ENCODE data around the gene KCNAB2.

Gene KCNAB2

DNA sequence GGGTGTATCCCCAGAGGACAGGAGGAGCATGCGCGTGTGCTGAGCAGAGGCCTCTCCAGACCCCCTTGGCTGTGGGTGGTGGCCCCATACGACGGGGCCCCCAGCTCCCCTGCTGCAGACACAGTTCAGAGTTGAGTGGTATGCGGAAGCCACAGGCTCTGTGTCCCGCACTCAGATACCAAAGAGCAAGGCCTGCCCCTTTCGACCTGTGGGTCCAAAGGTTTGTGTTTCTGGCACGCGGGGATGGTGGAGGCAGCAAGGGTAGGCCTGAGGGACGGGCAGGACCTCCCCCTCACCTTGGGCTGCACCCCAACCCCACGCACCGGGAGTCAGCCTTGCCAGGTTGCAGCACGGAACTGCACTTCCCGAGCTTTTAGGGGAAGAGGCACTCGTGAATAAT, at the start of gene KCNAB2:
Gene KCNAB2 (plus strand): TSS at position 328 of the 400 bp plus-strand sequence. CDS start 5,649 bp downstream, outside the sequence.
- no peak for DNase-seq (ENCODE audit: low read depth)

DNA sequence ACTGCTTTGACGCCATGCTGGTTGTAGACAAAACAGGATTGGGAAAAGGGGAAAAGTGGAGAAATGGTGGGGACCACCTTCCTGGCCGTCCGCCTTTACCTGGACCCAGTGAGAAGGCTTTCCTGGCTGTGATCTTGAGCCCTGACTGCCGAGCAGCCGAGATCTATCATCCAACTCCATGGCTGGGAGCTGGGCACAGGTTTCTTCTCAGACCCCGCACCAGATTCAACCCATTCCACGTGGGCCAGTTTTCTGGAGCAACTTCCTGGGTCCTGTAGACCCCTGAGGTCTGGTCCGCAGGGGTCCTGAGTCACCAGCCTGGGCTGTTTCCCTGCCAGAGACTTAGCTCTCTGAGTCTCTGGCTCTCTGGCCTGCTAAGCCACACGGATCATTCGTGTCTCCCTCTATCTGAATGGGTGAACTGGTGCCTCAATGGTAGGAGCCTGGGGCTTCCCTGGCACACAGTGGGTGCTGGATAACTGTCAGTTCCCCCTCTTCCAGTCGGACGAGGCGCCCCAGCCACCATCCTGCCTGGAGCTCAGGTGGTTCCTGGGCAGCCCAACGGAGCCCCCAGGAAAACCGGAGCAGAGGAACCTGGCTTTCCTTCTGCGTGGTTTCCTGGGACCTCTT, 48.9 kb upstream of the KCNAB2 start:
- no peak for DNase-seq (ENCODE audit: low read depth)

DNA sequence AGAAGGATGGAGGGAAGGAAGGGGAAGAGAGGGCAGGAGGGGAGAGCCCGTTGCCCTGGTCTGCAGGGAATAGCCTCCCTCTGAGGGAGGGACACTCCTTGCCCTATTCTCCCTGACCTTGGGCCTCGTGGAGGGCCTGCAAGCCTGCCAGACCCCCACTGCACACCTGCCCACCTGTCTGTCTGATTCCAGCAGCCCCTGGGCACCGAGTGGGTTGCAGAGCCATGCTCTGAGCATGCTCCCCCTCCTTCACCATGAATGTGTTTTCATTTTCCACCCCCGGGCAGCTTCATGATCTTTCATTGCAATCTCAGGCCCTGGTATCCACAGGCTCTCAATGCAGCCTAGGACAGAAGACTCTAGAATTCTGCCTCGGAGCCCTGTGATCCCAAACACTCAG, 48.4 kb upstream of the KCNAB2 start:
- DNase-seq (ENCODE audit: low read depth) = no peak

DNA sequence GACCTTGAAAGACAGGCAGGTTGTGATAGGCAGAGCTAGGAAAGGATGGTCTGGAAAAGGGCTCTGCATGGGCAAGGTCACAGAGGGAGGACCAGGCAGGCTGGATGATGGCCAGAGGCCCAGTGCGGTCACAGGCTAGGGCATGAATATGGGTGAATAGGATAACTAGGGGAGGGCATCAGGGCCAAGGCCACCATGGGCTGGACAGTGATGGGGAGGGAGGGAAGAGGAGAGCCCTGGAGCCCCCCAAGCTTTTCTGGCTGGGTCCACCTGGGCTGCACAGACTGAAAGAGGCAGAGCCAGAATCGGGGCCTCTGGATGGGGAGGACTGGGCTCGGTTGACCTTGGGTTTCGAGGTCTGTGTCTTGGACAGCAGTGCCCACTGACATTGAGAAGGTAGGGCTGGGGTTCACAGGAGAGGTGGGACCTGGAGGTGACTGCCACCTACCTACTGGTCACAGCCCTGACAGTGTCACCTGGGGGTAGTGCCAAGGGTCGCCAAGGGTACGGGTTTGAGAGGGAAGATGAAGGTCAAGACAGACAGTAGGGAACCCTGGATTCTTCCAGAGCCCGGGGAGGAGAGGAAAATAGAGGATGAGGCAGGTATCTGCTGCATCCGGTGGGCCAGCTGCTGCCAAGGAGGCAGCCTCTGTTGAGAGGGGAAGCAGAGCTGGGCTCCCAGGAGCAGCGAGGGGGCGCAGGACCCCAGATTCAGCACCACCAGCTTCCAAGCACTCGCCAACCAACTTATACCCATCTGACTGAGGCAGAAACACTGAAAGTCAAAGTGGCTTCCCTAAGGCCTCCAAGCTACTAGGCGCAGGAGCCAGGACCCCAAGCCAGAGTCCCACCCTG, 47.4 kb upstream of the KCNAB2 start:
- DNase-seq (ENCODE audit: low read depth) = no peak

DNA sequence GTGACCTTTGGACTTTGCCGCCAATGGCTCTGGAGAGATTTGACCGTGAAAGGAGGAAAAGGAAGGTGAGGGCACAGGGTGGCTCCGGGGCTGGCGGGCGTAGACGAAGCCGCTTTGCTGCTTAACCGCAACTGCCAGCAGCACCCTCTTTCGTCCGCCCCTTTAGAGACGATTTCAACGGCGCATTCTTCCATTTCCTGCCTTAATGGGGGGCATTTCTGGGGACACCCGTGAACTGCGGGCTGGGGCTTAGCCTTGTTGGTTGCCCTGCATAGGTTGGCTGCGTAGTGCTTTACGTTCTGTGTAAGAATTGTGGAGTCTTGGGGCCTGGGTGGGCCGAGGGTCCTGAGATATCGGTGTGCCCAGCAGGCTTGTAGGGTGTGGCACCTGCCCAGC, 46.8 kb upstream of the KCNAB2 start:
- no peak for DNase-seq (ENCODE audit: low read depth)

DNA sequence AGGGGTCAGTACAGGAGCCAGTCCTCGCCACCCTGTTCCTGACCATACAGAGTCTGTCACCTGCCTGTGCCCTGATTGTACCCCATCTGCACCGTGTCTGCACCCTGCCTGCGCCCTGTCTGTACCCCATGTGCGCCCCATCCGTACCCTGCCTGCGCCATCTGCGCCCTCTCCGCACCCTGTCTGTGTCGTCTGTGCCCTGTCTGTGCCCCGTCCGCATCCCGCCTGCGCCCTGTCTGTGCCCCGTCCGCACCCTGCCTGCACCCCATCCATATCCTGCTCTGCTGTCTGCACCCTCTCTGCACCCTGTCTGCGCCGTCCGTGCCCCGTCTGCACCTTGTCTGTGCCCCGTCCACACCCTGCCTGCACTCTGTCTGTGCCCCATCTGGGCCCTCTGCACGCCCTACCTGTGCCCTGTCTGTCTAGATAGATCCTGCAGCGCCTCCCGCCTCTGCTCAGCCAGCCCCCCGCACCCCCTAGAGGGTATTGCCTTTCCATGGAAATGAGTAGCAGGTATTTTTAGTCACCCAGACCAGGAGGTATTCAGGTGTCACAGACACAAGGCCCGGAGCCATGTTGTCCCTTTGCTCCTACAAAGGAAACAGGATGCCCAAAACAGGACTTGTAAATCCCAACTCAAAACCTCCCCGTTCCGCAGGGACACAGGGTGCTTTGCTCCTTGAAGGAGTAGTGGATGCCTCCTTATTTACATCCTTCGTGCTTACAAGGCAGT, 45.8 kb upstream of the KCNAB2 start:
- DNase-seq (ENCODE audit: low read depth) = no peak

DNA sequence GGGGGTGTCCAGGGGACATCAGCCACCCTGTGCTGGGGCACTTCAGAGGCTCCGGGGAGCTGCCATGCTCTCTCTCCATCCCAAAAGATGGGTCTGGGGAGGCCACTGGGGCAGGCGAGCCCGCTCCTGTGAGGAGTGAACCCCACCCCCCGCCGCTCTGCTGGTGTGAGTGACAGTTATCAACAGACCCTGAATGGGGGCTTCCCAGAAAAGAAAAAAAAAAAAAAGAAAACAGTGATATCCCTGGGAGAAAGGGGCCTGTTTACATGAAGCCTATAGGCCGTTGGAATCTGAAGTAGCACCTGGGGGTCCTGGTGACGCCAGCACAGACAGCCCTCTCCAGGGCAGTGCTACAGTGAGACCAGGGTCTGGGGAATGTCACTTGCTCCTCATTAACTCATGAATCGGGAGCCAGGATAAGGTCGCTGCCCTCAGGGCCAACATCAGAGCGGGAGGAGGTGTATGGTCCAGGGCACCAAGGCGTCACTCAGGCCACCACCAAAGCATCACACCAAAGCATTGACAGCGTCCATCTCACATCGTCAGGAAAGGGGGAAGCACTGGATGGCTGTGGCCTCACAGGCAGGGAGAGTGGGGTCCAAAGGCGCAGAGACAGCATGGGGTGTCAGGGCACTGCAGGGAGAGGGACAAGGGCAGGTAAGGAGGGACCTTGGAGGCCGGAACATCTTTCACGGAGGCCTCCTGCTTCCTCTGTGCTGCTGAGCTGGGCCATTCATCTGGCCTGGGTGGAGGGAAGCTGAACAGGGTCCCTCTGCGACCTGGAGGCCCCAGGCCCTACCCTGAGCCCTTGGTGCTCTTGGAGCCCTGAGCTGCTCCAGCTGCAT, 45.0 kb upstream of the KCNAB2 start:
- DNase-seq (ENCODE audit: low read depth) = no peak

DNA sequence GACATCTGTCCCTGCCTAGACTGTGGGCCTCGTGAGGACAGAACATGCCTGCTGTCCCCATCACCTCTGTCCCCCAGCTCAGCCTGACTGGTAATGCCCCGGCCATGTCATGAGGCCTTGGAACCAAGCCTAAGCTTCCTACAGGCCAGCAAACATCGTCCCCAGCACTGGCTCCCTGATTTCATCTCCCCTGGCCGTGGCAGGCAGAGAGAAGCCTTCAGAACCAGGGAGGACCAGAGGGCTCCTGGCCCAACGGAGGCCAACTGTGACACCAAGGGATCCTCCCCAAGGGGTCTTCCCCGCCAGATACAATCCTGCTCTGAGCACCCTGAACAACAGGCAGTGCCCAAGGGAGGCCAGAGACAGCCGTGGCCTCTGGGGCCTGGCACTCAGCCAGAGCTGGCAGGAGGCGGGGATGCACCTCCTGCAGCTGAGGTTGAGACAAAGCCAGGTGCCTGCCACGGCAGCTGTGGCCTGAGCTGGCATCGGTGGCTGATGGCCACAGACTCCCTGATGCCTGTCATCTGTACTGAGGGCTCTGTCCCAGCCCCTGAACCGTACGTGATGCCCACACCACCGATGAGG, 43.6 kb upstream of the KCNAB2 start:
- no peak for DNase-seq (ENCODE audit: low read depth)

DNA sequence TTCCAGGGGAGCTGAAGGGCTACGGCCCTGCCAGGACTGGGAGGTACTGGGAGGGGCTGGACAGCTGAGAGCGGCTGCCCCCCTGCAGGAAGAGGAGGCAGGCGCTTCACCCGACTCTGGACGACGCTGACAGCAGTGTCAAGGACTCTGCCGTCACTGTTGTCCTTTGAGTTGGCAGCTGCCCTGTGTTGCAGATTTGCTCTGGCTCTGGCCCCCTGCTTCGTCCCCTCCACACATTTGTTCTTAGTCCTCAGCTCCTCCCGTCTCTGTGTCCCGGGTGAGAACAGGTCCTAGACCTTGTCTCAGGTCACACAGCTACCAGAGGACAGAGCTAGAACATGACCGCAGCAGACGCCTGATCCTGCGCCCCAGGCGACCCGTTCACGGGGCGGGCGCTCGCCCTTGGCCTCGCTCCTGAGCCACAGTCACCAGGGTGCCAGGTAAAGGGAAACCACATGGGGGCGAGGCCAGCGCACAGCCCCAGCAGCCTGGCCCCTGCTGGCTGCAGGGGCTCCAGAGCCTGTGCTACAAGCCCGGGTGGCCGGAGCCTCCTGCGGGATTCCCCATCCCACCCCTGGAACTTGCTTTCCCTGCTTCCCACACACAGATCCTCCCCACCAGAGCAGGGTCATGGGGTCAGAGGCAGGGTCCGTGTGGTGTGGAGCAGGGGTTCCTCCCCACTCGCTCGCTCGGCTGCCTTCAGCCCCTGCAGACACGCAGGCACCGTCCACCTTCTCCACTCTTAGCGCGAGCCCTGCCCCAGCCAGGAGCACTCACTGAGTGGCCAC, 42.8 kb upstream of the KCNAB2 start:
- DNase-seq (ENCODE audit: low read depth) = no peak

DNA sequence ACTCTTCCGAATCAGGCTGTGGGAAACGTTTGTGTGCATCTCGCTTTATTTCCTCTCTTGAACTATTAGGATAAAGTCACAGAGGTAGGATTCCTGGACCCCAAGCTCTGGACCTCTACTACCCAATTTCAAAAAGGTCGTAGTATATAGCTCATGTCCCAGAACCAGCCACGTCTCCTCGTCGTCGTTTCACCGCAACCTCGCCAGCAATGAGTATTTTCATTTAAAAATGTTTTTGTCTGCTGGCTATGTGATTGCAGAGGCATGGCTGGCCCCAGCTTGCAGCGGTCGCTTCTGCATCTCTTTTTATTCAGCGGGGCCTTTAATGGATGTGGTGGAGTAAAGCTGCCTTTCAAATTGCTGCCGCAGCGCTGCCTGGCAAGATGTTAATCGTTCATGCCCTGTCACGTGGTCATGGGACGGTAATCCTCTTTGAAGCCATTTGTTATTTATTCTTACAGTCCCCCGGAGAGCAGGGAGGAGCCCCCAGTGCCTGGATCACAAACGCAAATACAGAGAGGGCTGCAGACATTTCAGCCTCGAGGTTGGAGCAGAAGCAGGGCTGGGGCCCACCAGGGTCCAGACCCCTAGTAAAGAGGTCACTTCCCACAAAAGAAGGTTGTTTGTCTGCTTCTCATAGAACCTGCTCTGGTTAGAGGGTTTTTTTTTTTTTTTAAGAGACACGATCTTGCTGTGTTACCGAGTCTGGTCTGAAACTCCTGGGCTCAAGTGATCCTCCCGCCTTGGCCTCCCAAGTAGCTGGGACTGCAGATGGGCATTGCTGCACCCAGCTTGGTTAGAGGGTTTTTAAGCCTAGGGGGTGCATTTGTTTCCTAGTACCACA, 41.9 kb upstream of the KCNAB2 start:
- no peak for DNase-seq (ENCODE audit: low read depth)

DNA sequence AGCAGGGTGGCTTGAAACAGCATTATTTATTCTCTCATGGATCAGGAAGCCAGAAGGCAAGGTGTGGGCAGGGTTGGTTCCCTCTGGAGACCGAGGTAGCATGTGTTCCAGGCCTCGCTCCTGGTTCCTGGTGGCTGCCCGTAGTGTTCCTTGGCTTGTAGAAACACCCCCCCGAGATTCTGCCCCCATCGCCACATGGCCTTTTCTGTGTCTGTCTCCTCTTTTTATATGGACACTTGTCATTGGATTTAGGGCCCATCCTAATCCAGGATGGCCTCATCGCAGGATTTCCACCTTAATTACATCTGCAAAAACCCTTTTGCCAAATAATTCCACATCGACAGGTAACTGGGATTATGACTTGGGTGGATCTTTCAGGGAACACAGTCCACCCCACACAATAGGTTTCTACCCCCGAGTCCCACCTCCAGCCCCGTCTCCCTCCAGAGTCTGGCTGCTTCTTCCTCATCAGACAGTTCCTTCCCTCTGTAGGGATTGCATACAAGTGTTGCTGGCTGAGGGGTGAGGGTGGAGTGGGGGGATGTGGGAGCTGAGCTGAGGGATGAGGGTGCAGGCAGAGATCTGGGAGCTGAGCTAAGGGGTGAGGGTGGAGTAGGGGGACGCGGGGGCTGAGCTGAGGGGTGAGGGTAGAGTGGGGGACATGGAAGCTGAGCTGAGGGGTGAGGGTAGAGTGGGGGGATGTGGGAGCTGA, 41.1 kb upstream of the KCNAB2 start:
- DNase-seq (ENCODE audit: low read depth) = no peak

DNA sequence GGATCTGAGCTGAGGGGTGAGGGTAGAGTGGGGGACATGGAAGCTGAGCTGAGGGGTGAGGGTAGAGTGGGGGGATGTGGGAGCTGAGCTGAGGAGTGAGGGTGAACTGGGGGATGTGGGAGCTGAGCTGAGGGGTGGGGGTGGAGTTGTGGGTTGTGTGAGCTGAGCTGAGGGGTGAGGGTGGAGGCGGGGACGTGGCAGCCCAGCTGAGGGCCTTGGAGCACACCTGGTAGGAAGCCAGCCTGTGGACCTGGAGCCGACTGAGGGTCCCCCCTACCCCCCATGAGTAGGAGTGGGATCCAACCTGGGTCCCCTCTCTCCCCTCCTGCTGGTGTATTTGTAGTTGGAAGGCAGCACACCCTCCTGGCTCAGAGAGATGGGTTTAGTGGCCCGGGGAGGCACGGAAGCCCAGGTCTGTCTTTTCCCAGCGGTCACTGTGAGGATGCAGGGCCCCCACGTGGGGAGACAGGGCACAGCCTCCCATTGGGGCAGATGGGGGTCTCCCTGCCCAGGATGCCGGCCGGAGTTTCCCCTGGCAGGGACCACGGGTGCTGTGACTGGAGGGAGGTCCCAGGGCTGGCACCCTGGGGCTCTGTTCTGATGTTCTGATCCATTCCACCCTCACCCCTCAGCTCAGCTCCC, 40.3 kb upstream of the KCNAB2 start:
- no peak for DNase-seq (ENCODE audit: low read depth)

DNA sequence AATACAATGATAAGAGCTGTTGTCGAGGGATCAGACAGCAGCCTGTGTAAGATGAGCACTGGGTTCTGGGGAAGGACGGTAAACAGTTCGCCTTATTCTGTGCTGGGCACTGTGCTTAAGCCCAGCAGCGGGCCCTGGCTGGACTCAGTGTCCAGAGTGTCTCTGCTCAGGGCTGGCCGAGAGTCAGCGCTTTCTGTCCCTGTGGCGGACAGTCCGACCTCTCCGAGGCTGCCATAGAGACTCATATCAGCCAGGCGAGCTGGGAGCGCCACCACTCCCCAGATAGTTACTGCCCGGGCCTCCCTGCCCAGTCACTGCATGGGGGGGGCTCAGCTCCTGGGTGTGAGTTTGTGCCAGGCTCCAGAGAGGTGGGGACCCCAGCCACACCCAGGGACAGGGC, 38.8 kb upstream of the KCNAB2 start:
- DNase-seq (ENCODE audit: low read depth) = no peak

DNA sequence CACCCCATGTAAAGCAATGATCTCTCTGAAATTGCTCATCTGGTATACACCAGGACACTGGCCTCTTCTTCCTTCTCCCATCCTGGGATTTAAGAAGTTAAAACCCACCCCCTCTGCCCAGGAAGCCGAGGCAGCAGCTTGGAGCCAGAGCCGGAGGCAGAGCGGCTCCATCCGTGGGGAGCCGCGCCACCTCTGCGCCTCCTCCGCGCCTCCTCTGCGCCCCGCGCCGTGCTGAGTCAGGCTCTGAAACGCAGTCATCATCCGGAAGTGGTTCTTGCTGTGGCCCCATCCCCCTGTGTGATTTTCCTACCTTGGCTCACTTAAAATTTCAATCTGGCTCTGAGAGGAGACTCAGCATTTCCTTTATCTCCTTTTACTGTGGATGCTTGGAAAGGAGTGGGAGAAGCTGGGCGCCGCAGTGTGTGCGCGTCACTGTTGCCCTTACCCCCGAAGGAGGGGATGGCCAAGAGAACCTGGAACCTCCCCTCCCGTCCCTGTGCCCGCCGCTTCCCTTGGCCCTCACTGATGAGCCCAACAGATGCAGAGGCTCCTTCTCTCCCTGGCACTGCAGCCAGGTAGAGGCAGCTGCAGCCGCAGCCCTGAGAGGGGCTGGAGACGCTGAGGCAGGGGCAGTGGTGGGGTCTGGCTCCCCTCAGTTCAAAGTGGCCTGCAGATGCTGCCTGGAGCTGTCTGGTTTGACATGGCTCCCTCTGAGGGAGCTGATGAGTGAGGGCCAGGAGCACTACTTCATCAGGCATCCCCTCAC, 38.2 kb upstream of the KCNAB2 start:
- DNase-seq (ENCODE audit: low read depth) = no peak

DNA sequence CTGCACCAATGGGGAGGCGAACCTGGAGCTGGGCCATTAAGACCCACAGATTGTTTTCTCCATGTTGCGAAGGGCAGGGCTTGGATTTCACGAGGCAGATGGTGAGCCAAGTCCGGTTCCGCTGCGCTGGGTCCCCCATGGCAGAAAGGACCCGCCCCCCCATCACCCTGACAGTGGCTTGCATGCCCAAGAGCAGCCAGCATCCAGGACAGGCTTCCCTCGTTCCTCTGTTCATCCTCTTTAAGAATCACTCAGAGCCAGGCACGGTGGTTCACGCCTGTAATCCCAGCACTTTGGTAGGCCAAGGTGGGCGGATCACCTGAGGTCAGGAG, 37.6 kb upstream of the KCNAB2 start:
- no peak for DNase-seq (ENCODE audit: low read depth)

DNA sequence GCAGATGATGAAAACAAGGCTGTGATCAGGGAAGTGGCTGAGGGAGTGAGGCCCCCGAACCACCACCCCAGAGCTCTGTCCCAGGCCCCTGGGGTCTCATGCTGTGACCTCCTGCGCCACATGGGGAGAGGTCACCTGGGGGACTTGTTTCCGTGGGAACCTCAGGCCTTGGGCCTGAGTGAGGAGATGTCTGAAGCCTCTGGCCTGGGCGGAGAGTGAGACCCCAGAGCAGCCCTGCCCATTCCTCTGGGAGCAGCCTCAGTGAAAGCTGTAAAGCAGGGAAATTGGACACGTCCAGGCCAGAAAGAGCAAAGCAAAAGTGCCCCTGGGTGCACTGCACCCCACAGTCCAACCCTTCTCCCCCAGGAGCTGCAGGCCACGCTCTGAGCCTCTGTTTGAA, 37.0 kb upstream of the KCNAB2 start:
- DNase-seq (ENCODE audit: low read depth) = no peak

DNA sequence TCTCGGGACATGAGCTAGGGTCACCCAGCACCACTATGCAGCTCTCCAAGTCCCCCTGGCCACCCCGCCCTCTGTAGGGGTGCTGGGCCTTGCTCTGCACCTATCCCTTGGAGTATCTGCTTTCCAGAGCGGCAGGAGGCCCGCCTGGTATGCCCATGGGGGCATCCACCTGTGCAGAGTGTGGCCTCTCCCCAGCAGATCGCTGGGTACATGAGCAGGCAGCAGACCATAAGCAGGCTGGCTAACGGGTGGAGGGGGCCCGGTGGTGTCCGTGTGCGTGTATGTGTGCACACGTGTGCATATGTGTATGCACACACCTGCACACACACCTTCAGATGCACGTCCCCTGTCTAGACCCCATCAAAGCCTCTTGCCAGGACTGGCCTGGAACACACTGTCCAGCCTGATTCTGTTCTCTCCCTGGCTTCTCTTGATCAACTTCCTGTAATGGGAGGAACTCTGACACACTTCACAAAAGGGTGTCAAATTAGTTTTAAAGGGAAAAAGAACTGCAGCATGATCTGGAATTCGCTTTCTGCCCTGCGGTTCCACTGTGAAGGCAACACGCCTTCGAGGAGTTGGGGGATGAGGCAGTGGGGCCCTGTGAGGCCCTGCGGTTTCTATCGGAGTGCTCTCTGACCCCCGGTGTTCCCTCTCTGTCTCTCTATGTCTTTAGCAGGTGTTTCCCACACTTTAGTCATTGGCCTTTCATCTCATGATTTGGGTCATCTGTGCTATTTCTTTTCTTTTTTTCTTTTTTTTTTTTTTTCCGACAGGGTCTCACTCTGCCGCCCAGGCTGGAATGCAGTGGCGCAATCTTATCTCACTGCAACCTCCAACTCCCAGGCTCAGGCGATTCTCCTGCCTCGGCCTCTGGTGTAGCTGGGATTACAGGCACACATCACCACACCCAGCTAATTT, 36.3 kb upstream of the KCNAB2 start:
- no peak for DNase-seq (ENCODE audit: low read depth)

Measured in CMK (cell line).